ENCODE results near the gene ANKS3.

GRCh38 chr16:4682616-4683254 is 51.3 kb downstream of the ANKS3 start:
- no peak for TF ChIP-seq POLR2A (IDR thresholded peaks at IDR 0.05)
- TF ChIP-seq, protein P1, sequence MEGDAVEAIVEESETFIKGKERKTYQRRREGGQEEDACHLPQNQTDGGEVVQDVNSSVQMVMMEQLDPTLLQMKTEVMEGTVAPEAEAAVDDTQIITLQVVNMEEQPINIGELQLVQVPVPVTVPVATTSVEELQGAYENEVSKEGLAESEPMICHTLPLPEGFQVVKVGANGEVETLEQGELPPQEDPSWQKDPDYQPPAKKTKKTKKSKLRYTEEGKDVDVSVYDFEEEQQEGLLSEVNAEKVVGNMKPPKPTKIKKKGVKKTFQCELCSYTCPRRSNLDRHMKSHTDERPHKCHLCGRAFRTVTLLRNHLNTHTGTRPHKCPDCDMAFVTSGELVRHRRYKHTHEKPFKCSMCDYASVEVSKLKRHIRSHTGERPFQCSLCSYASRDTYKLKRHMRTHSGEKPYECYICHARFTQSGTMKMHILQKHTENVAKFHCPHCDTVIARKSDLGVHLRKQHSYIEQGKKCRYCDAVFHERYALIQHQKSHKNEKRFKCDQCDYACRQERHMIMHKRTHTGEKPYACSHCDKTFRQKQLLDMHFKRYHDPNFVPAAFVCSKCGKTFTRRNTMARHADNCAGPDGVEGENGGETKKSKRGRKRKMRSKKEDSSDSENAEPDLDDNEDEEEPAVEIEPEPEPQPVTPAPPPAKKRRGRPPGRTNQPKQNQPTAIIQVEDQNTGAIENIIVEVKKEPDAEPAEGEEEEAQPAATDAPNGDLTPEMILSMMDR (IDR thresholded peaks at IDR 0.05), result peak in 5 of 6 experiments; percentile 20 to 52 (median 32)
